GM18499 (cell line): Measurements from ENCODE around the gene SRSF2.
"Not testable (repeated sequence)": the region's sequence is repeated elsewhere in the genome, so short reads cannot be mapped to it uniquely, and the experiment has no call there.

ENCODE experiments used
- ATAC-seq: cut with Tn5 transposase; IDR thresholded peaks from one replicate; pipeline ENCODE4 v1.9.1; 2021; ENCODE audit warnings: moderate number of reproducible peaks; ENCODE audit not compliant: insufficient read depth, unreplicated experiment

SRSF2 gene

DNA sequence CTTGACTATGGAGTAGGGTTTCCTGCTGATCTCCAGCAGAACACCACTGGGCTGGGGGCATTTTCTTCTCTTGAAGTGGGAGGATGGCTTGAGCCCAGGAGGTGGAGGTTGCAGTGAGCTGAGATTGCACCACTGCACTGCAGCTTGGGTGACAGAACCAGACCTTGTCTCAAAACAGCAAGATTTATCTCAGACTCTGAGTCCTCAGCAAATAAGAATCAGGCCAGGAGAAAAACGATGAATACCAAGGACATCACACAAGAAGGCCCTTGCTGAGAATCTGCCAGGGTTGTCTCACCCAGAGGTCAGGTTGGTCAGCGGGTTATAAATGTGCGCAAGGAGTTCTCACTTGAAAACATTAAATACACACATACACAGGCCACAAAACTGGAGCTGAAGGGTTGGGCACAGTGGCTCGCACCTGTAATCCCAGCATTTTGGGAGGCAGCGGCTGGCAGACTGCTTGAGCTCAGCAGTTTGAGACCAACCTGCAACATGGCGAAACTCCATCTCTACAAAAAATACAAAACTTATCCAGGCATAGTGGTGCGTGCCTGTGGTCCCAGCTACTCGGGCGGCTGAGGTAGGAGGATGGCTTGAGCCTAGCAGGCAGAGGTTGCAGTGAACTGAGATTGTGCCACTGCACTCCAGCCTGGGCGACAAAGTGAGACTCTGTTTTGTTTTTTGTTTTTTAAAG lies 34.0 kb downstream of the SRSF2 start:
- no peak for ATAC-seq

- no peak for ATAC-seq
These were observed 35.1 kb downstream of the SRSF2 start for GRCh38 chr17:76702076-76702475.

DNA sequence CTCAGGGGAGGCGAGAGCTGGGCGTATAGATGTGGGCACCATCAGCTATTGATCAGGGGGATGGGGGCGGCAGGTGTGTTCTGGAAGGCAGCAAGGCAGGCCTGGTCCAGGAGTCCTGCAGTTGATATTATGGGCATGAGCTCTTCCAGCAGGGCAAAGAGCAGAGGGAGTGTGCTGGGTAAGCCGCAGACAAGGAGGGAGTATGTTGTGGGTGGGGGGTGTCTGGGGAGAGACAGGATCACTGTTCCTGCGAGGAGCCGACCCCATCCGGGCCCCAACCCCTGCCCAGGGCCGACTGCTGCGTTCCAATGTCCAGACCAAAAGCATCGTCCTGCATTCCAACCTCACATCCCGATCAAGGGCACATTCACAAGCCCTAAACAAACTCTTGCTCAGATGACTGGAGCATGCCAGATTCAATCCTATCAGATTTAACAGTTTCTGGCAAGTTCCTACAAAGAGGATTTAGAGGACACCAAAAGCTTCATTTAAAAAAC lies 35.6 kb downstream of the SRSF2 start:
- no peak for ATAC-seq

DNA sequence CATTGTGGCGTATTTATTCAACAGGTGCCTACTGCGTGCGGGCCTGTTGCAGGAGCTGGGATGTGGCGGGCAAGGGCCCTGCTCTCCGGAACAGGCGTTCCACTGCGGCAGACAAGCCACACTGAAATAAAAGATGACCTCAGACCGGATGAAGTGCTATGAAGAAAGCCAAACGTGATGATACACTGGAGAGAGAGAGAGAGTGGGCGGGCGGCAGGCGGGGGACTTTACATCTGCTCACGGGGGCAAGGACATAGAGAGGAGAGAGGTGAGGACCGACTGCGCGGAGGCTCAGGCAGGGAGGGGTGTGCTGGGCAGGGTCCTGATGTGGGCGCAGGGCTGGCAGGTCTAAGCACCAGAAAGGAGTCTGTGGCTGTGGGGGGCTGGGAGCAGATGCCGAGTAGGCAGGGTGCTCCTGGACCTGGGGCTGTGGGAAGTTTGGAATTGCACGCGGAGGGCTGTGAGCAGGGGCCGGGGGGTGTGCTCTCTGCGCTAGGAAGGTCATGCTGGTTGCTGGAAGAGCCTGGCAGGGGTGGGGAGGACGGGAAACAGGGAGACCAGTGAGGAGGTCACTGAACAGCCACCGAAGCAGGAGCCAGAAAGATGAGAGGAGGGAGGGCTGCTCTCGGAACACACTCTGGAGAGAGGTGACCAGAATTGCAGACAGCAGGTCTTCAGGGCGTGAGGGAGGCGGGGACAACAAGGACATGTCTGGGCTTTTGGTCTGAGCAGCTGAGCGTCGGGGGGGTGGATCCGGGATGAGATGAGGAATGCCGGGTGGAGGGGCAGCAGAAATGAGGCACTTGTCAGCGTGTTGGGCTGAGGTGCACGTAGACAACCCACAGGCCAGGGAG lies 36.3 kb downstream of the SRSF2 start:
- no peak for ATAC-seq

GRCh38 chr17:76700270-76700616 lies 36.9 kb downstream of the SRSF2 start:
- ATAC-seq = no peak

GRCh38 chr17:76698466-76698977 lies 38.6 kb downstream of the SRSF2 start:
- ATAC-seq = not testable (repeated sequence)

DNA sequence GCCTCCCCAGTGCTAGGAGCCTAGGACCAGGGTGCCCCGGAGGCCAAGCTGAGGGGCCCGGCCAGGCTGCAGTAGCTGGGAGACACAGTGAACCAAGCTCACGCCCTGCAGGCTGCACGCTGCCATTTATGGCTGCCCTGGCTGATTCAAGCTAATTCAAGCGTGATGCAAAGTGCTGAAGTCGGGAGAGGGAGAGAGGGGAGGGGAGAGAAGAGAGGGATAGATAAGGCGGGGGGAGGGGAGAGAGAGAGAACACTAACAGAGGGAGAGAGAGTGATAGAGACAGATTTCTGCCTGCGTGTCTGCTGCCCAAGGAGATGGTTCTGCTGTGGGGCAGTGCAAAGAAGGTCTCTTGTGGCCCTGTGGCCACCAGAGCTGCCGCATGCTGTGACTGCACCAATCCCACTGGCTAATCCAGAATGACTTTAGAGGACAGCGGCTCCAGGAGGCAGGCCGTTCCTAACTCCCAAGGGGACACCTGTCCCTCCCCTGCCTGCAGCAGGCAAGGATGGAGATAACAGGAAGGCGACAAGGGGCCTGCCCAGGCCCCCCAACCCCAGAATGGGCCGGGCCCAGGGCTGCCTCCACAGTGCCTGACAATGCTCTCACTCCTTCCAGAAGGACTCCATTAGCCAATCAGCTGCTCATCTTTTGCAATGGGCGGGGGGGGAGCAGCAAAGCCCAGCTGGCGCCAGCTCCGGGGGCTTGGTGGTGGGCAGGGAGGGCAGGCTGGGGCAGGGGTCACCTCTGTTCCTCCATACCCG lies 39.2 kb downstream of the SRSF2 start:
- no peak for ATAC-seq

GRCh38 chr17:76696763-76697701 lies 40.1 kb downstream of the SRSF2 start:
- no peak for ATAC-seq

GRCh38 chr17:76695059-76695831 lies 41.9 kb downstream of the SRSF2 start:
- ATAC-seq = no peak

DNA sequence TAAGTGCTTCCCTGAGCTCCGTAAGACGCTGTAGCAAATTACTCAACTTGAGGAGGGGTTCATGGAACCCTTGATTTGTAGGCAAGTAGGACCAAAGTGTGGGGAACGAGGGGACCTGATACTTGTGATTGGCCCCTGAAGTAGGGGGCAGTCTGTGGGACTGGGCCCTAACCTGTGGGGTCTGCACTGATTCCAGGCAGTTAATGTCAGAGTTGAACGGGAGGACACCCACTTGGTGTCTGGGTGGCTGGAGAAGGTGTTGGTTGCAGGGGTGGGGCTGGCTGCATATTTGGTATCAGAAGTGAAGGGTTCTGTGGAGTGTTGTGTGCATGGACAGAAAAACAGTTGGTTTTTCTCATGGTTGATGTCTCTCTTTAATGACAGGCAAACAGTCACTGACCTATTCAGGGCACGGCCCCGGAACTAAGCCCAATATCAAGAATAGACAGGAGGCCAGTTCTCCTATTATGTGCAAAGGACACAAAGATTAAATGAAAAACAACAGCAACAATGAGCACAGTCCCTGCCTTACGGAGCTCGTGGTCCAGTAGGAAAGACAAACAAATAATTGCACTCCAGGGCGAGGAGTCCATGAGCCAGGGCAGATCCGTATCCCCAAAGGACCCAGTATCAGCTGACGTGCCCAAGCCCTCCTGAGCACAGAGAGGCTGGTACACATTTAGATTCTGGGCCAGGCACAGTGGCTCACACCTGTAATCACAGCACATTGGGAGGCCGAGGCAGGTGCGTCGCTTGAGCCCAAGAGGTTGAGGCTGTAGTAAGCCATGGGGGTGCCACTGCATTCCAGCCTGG lies 45.5 kb downstream of the SRSF2 start:
- ATAC-seq = no peak

GRCh38 chr17:76690596-76691280 lies 46.4 kb downstream of the SRSF2 start:
- ATAC-seq = no peak

DNA sequence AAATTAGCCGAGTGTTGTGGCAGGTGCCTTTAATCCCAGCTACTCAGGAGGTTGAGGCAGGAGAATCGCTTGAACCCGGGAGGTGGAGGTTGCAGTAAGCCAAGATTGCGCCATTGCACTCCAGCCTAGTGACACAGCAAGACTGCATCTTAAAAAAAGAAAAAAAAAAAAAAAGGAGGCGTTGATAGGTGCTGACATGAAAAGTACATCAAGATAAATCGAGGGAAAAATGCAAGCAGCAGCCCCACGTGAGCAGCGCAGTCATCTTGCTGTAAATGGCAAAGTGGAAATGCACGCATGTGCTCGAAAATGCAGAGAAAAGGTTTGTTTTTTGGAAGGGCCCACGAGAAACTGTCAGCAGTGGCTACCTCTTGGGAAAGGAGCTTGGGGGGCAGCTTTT lies 47.3 kb downstream of the SRSF2 start:
- ATAC-seq = no peak

- ATAC-seq = no peak
These were observed 48.9 kb downstream of the SRSF2 start for GRCh38 chr17:76688165-76688622.

DNA sequence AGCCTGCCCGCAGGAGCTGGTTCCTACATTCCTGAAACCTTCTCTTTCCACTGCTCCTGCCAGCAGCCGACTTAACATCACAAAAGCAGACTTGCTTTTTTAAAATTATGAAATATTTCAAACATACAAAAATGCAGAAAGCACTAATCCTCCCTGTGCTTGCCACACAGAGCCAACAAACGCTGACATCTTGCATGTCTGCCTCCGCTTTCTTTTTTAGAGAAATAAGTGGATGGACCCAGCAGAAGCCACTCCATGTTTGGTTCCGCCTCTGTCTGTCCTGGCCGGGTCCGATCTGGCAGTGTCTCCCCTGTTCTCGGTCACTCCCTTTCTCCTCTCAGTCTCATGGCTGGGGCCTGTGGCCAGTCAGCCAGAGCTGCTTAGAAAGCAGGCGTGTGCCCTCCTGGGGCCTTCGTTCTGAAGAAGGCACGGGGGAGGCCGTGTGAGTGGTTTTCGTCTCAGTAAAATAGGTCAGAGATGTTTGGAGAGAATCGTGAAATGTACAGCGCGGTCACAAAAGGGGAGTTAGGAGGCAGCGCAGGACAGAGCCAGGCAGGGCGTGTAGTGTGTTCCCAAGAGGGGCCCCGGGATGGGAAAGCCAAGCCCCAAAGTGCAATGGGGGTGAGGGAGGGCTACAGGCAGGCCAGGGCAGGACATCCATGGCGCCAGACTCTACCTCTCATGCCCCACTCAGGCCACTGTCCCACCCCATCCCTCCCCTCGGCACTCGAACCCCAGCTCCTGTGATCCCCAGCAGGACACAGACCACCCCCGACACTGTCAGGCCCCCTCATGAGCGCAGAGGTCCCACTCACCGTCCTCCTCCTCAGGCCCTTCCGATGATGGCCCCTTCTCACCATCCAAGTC lies 49.6 kb downstream of the SRSF2 start:
- ATAC-seq = no peak

GRCh38 chr17:76686538-76687297 lies 50.4 kb downstream of the SRSF2 start:
- ATAC-seq = no peak

- ATAC-seq = no peak
These were observed 51.3 kb downstream of the SRSF2 start for GRCh38 chr17:76685846-76686245.
